SW 1271 (cell line): ENCODE results near the gene RPN2.

Experiments used
- DNase-seq, 2 experiments: peaks; one replicate each; lab custom pipeline; 2025; lab: John Stamatoyannopoulos, UW

The RPN2 gene

GRCh38 chr20:37218976-37219375 lies 39.8 kb downstream of the RPN2 start:
- DNase-seq, result no peak

GRCh38 chr20:37219751-37220668 lies 40.9 kb downstream of the RPN2 start:
- DNase-seq, result no peak

- no peak for DNase-seq
These were observed 41.6 kb downstream of the RPN2 start for GRCh38 chr20:37220731-37221130.

GRCh38 chr20:37222086-37222485 lies 43.0 kb downstream of the RPN2 start:
- no peak for DNase-seq

GRCh38 chr20:37223053-37223452 lies 43.9 kb downstream of the RPN2 start:
- no peak for DNase-seq

- DNase-seq, result no peak
These were observed 46.0 kb downstream of the RPN2 start for GRCh38 chr20:37225146-37225545.

- DNase-seq, result no peak
These were observed 47.8 kb downstream of the RPN2 start for GRCh38 chr20:37226889-37227288.

- no peak for DNase-seq
These were observed 49.0 kb downstream of the RPN2 start for GRCh38 chr20:37228082-37228481.

GRCh38 chr20:37228656-37229055 lies 49.5 kb downstream of the RPN2 start:
- DNase-seq, result no peak

- DNase-seq, result no peak
These were observed 50.2 kb downstream of the RPN2 start for GRCh38 chr20:37229357-37229756.

- DNase-seq, result no peak
These were observed 51.1 kb downstream of the RPN2 start for GRCh38 chr20:37230200-37230599.

- no peak for DNase-seq
These were observed 53.0 kb downstream of the RPN2 start for GRCh38 chr20:37231947-37232630.

- no peak for DNase-seq
These were observed 54.6 kb downstream of the RPN2 start for GRCh38 chr20:37233548-37234253.

- no peak for DNase-seq
These were observed 55.1 kb downstream of the RPN2 start for GRCh38 chr20:37234254-37234581.

GRCh38 chr20:37235065-37235464 lies 55.9 kb downstream of the RPN2 start:
- DNase-seq, result no peak

GRCh38 chr20:37236462-37236861 lies 57.3 kb downstream of the RPN2 start:
- DNase-seq, result no peak

- DNase-seq, result no peak
These were observed 58.5 kb downstream of the RPN2 start for GRCh38 chr20:37237656-37238055.

- DNase-seq, result no peak
These were observed 59.3 kb downstream of the RPN2 start for GRCh38 chr20:37238426-37238825.

- DNase-seq, result no peak
These were observed 59.9 kb downstream of the RPN2 start for GRCh38 chr20:37238935-37239451.

- DNase-seq, result no peak
These were observed 61.4 kb downstream of the RPN2 start for GRCh38 chr20:37240337-37241067.

- DNase-seq, result no peak
These were observed 63.4 kb downstream of the RPN2 start for GRCh38 chr20:37242503-37242902.
